IPS-18a (cell line): ENCODE data around the gene OR4K5.
"Not testable (repeated sequence)": the region's sequence is repeated elsewhere in the genome, so short reads cannot be mapped to it uniquely, and the experiment has no call there.

Experiments used
- H3K27ac ChIP-seq: one replicate; pipeline ENCODE4 v1.5.1; 2013; ENCODE audit warnings: low read length
- H3K27me3 ChIP-seq: one replicate; pipeline ENCODE4 v1.6.1; 2013; ENCODE audit warnings: mild to moderate bottlenecking, low read length; ENCODE audit not compliant: control insufficient read depth, insufficient read depth
- H3K36me3 ChIP-seq: one replicate; pipeline ENCODE4 v1.6.1; 2013; ENCODE audit warnings: low read depth, low read length; ENCODE audit not compliant: control insufficient read depth
- H3K4me1 ChIP-seq: one replicate; pipeline ENCODE4 v1.6.1; 2013; ENCODE audit warnings: low read depth, low read length; ENCODE audit not compliant: control insufficient read depth
- H3K4me3 ChIP-seq: one replicate; pipeline ENCODE4 v1.5.1; 2013; ENCODE audit warnings: low read length
- H3K9ac ChIP-seq: one replicate; pipeline ENCODE4 v1.6.1; 2013; ENCODE audit warnings: mild to moderate bottlenecking, low read length, moderate library complexity
- H3K9me3 ChIP-seq: one replicate; pipeline ENCODE4 v1.6.1; 2013; ENCODE audit warnings: low read depth, low read length; ENCODE audit not compliant: control insufficient read depth

The OR4K5 gene

DNA sequence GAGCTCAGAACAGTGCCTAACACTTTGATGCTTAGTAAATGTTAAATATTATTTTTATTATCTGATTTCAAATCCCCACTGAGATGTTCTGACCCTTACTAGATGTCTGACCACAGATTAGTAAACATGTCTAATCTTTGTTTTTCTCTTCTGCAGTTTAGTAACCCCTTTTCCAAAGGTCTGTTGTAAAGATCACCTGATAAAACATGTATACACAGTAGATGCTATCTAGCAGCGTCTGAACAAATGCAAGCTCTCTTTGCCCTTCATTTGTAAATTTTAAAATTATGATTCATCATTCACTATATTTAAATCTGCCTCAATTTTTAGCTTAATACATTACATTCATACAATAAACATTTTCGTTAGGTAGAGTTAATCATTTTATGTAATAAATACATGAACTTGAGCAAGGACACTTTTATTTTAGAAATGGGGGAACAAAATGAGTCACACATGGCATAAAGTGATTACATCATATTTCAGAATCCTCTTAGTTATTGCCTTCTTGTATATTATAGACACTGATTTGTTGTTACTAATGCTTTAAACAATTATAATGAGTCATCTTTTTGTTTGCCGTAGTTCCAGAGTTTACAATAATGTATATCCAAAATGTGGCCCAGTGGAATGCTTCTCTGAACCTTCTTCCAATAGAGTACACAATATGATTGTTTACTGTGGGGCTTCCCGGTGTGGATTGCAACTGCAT lies 1.7 kb upstream of the OR4K5 start:
- no peak overlapping the region for H3K4me3 ChIP-seq

GRCh38 chr14:19930617-19931016 lies 10.2 kb downstream of the OR4K5 start, which contains the start of gene OR4K1:
TSS of gene OR4K1 (plus strand) at chr14:19930917. CDS start at chr14:19935667, 4,750 bp downstream.
- no peak within 1 kb of the TSS for H3K9ac ChIP-seq
- peaks cover 66% of the 10 kb centered on the region for H3K9me3 ChIP-seq
- H3K36me3 ChIP-seq: no peaks in the 10 kb centered on the region
- H3K27me3 ChIP-seq: no peaks in the 10 kb centered on the region
- no peak within 1 kb of the TSS for H3K4me3 ChIP-seq
- H3K27ac ChIP-seq: no peak within 1 kb of the TSS
- H3K4me1 ChIP-seq: no peaks in the 10 kb centered on the region

More for the DNA sequence above, 1.7 kb upstream of the OR4K5 start:
- no peaks in the 10 kb centered on the region for H3K27me3 ChIP-seq
- H3K4me1 ChIP-seq: no peaks in the 10 kb centered on the region
- no peak overlapping the region for H3K27ac ChIP-seq
- H3K9me3 ChIP-seq: peaks cover 53% of the 10 kb centered on the region
- H3K36me3 ChIP-seq: no peaks in the 10 kb centered on the region
- H3K9ac ChIP-seq: no peak overlapping the region

DNA sequence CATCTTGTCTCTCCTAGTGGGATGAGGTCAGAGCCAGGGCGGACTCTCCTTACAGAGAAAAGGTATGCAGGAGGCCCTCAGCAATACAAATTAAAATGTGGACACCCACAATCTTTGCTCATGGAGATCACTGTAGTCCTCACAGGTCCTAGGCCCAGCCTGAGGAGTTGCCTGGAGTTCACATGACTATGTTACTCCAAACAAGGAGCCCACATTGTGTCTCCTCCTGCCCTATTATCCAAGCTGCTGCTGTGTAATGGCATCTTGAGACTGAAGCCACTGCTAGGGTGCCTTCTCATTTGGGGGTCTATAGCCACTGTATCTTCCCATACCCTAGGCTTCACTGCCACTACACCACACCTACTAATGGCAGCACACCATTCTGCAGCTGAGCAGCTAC lies 21.3 kb downstream of the OR4K5 start:
- no peaks in the 10 kb centered on the region for H3K4me1 ChIP-seq
- no peak overlapping the region for H3K4me3 ChIP-seq

DNA sequence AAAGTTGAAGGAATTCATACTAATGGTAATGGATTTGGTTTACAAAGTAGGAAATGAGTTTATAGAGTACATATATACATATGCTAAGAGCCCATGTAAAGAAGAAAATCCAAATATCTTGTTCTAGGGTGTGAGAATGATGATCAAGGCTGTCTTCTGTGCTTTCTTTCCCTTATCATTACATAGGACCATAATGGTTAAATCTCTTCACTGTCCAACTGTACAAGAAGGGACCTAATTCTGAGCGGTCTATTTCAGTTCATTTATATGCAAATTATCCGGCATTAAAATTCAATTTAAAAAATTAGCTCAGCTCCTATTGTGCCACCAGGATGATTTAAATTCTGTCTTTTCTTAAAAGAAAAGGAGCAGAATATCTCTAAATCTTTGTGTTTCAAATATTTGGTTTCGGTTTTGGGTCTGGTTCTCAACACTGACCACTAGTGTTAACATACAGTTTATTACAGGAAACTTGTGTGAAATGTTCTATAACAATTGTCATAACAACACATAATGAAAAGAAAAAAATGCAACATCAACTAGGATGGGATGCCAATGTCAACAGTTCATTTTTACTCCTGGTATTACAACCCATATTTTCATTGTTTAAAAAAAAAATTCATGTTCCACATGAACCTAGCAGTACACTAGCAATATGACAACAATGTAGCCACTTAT lies 27.1 kb downstream of the OR4K5 start:
- no peaks in the 10 kb centered on the region for H3K36me3 ChIP-seq
- H3K4me3 ChIP-seq: no peak overlapping the region
- H3K9me3 ChIP-seq: peaks cover 48% of the 10 kb centered on the region
- no peaks in the 10 kb centered on the region for H3K4me1 ChIP-seq
- no peaks in the 10 kb centered on the region for H3K27me3 ChIP-seq
- H3K9ac ChIP-seq: no peak overlapping the region
- no peak overlapping the region for H3K27ac ChIP-seq

More for the DNA sequence above, 21.3 kb downstream of the OR4K5 start:
- Histone ChIP-seq H3K27ac (no peak overlapping the region), H3K27me3 (no peaks in the 10 kb centered on the region), H3K9ac (no peak overlapping the region), H3K36me3 (no peaks in the 10 kb centered on the region), H3K9me3 (peaks cover 43% of the 10 kb centered on the region)

GRCh38 chr14:19949218-19949617 lies 28.8 kb downstream of the OR4K5 start:
- Histone ChIP-seq H3K4me3 (no peak overlapping the region), H3K9ac (no peak overlapping the region), H3K9me3 (peaks cover 51% of the 10 kb centered on the region), H3K36me3 (no peaks in the 10 kb centered on the region), H3K27me3 (no peaks in the 10 kb centered on the region), H3K27ac (no peak overlapping the region), H3K4me1 (no peaks in the 10 kb centered on the region)

DNA sequence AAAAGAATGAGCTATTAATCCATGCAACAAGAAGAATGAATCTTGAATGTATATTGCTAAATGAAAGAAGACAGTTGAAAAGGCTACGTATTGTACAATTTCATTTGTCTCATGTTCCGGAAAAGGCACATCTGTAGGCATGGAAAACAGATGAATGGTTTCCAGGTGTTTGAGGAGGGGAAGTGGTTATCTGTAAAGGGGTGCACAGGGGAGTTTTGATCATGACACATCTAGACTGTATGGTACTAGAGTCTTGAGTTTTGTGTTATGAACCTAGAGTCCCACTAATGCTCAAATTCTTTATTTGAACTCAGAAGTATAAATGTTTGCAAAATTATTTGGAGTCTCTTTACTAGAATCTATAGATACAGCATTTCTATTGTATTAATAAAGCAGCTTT lies 49.3 kb downstream of the OR4K5 start:
- H3K9ac ChIP-seq, H3K27ac ChIP-seq, H3K27me3 ChIP-seq, H3K4me1 ChIP-seq, H3K36me3 ChIP-seq, H3K4me3 ChIP-seq: not testable (repeated sequence)
- H3K9me3 ChIP-seq: peaks cover 38% of the 10 kb centered on the region
